HepG2 (cell line): Measurements from ENCODE around the gene NDRG3. TPM values are rescaled to one million over a fixed set of nuclear protein-coding genes. Genes with fewer than 3 reads are reported as not detected.
A peak's percentile ranks its signal among the peaks of the same experiment; 100 is the strongest.

Experiments used
- ATF2 ChIP-seq: sonication (generic); formaldehyde crosslinking; IDR thresholded peaks from 2 replicates; pipeline ENCODE4 v1.4.0; 2020; ENCODE audit warnings: missing genetic modification reagents
- CHD4 ChIP-seq: fragments of 200-600 bp; sonication (generic); IDR thresholded peaks from 2 replicates; pipeline ENCODE4 v1.7.0; 2017; ENCODE audit warnings: mild to moderate bottlenecking, low read length, borderline replicate concordance
- DZIP1 ChIP-seq: sonication (generic); formaldehyde crosslinking; IDR thresholded peaks from 2 replicates; pipeline ENCODE4 v1.5.0; 2020; ENCODE audit warnings: mild to moderate bottlenecking, missing genetic modification reagents
- E2F1 ChIP-seq: sonication (generic); formaldehyde crosslinking; IDR thresholded peaks from 2 replicates; pipeline ENCODE4 v1.5.0; 2020; ENCODE audit warnings: missing genetic modification reagents
- NR1H2 ChIP-seq: sonication (generic); formaldehyde crosslinking; IDR thresholded peaks from 2 replicates; pipeline ENCODE4 v1.8.1; 2022; ENCODE audit warnings: low read depth, missing genetic modification reagents, borderline replicate concordance
- NR2F6 ChIP-seq, 2 experiments: IDR thresholded peaks; 2 replicates each; pipeline ENCODE4 v1.6.1; 2016; ENCODE audit warnings: antibody characterized with exemption in 1 of 2, mild to moderate bottlenecking in 1 of 2
- PBX2 ChIP-seq: IDR thresholded peaks from 2 replicates; pipeline ENCODE4 v1.6.1; 2016; ENCODE audit warnings: control low read depth
- POGK ChIP-seq: sonication (generic); formaldehyde crosslinking; conservative IDR thresholded peaks from 2 replicates; pipeline ENCODE4 v1.8.0; 2022; ENCODE audit warnings: mild to moderate bottlenecking, moderate library complexity, missing genetic modification reagents
- RARA ChIP-seq: IDR thresholded peaks from 2 replicates; pipeline ENCODE4 v1.6.1; 2016; ENCODE audit warnings: missing genetic modification reagents, missing compliant biosample characterization
- RORA ChIP-seq: sonication (generic); formaldehyde crosslinking; IDR thresholded peaks from 2 replicates; pipeline ENCODE4 v1.5.0; 2020; ENCODE audit warnings: mild to moderate bottlenecking, missing genetic modification reagents, moderate library complexity
- RXRB ChIP-seq: IDR thresholded peaks from 2 replicates; pipeline ENCODE4 v1.6.1; 2016; ENCODE audit warnings: borderline replicate concordance, missing genetic modification reagents, missing compliant biosample characterization
- SALL1 ChIP-seq: sonication (generic); formaldehyde crosslinking; IDR thresholded peaks from 2 replicates; pipeline ENCODE4 v1.8.0; 2022; ENCODE audit warnings: mild to moderate bottlenecking, missing genetic modification reagents
- TEF ChIP-seq: sonication (generic); formaldehyde crosslinking; IDR thresholded peaks from 2 replicates; pipeline ENCODE4 v1.5.0; 2020; ENCODE audit warnings: missing genetic modification reagents
- ZBTB43 ChIP-seq: sonication (generic); formaldehyde crosslinking; conservative IDR thresholded peaks from 2 replicates; pipeline ENCODE4 v1.4.0; 2020; ENCODE audit warnings: missing genetic modification reagents
- ZNF34 ChIP-seq: sonication (generic); formaldehyde crosslinking; IDR thresholded peaks from 2 replicates; pipeline ENCODE4 v1.4.0; 2020; ENCODE audit warnings: mild to moderate bottlenecking, missing genetic modification reagents, borderline replicate concordance
- ZNF558 ChIP-seq: sonication (generic); formaldehyde crosslinking; IDR thresholded peaks from 2 replicates; pipeline ENCODE4 v1.9.0; 2022; ENCODE audit warnings: mild to moderate bottlenecking, missing genetic modification reagents, borderline replicate concordance
- ZNF563 ChIP-seq: sonication (generic); formaldehyde crosslinking; IDR thresholded peaks from 2 replicates; pipeline ENCODE4 v1.8.0; 2022; ENCODE audit warnings: mild to moderate bottlenecking, moderate library complexity, missing genetic modification reagents
- ZNF678 ChIP-seq: sonication (generic); formaldehyde crosslinking; IDR thresholded peaks from 2 replicates; pipeline ENCODE4 v1.4.0; 2020; ENCODE audit warnings: mild to moderate bottlenecking, missing genetic modification reagents
- ZNF816 ChIP-seq: sonication (generic); formaldehyde crosslinking; IDR thresholded peaks from 2 replicates; pipeline ENCODE4 v1.8.0; 2022; ENCODE audit warnings: missing genetic modification reagents, mild to moderate bottlenecking, borderline replicate concordance
- polyA plus RNA-seq, 8 experiments: library from polyadenylated mRNA; depleted of rRNA in 3 of 8; stranded (reverse) in 7 of 8; unstranded in 1 of 8; fragments of >200 nt; fragmentation: Illumina TruSeq in 4 of 8; extraction: Trizol in 4 of 8; gene quantifications; 2 replicates each; pipeline versions ENCODE4 v1.2.1 to v1.2.3, GENCODE V29; 2011 to 2016; ENCODE audit warnings: low read depth in 4 of 8, missing spikeins in 1 of 8, mixed read lengths in 1 of 8; ENCODE audit not compliant: insufficient read depth in 1 of 8
- total RNA-seq, 5 experiments: library from RNA; depleted of rRNA; stranded (reverse); fragments of >200 nt; fragmentation: Illumina TruSeq; extraction: Trizol; gene quantifications; 2 replicates each; pipeline ENCODE4 v1.2.3, GENCODE V29; 2016; ENCODE audit warnings: low read depth in 1 of 5

The NDRG3 gene
- total and polyA plus RNA-seq, 2 of the 13 experiments (the other 11 are each of a cell fraction or from before 2014, with no cell fraction given) = 36.0 to 40.5 TPM

- peak; percentile 61 for TF ChIP-seq RXRB (CRISPR knock-in tag)
- no peak for TF ChIP-seq ZNF816 (CRISPR knock-in tag)
- peak; percentile 97 for TF ChIP-seq NR2F6 (IDR thresholded peaks at IDR 0.05)
- TF ChIP-seq NR2F6 (CRISPR knock-in tag; IDR thresholded peaks at IDR 0.05) = peak; percentile 86
- TF ChIP-seq RORA (CRISPR knock-in tag) = no peak
- TF ChIP-seq CHD4 = no peak
- TF ChIP-seq DZIP1 (CRISPR knock-in tag) = no peak
- peak; percentile 4; the same call in 1 of the 2 replicates for TF ChIP-seq SALL1 (CRISPR knock-in tag)
- no peak for TF ChIP-seq ZNF563 (CRISPR knock-in tag)
- TF ChIP-seq PBX2 = no peak
- TF ChIP-seq RARA = peak; percentile 56
- TF ChIP-seq ZBTB43 (CRISPR knock-in tag) = no peak
- no peak for TF ChIP-seq NR1H2 (CRISPR knock-in tag)
- TF ChIP-seq POGK (CRISPR knock-in tag) = no peak
- no peak for TF ChIP-seq ZNF558 (CRISPR knock-in tag)
- no peak; the same call in 1 of the 2 replicates for TF ChIP-seq ATF2 (CRISPR knock-in tag)
- no peak for TF ChIP-seq ZNF34 (CRISPR knock-in tag)
- no peak for TF ChIP-seq ZNF678 (CRISPR knock-in tag)
- no peak for TF ChIP-seq E2F1 (CRISPR knock-in tag)
- TF ChIP-seq TEF (CRISPR knock-in tag) = no peak
These were observed 122.4 kb downstream of the NDRG3 start (continued) for GRCh38 chr20:36623444-36623843.
